Activated CD8-positive, alpha-beta memory T cell treated with anti-CD3 and anti-CD28 coated beads, Interleukin-2, amount 50 U/mL, for 24 hours (primary cell): Measurements from ENCODE around the gene SNPH.

Source experiments
- DNase-seq: peaks from one replicate; pipeline ENCODE4 v3.0.0-alpha.2; 2020; ENCODE audit errors: extremely low read depth

The SNPH gene

GRCh38 chr20:1323830-1324597 lies 57.9 kb downstream of the SNPH start:
- DNase-seq = no peak

- no peak for DNase-seq
Observed at GRCh38 chr20:1324598-1325172, 58.6 kb downstream of the SNPH start.

DNA sequence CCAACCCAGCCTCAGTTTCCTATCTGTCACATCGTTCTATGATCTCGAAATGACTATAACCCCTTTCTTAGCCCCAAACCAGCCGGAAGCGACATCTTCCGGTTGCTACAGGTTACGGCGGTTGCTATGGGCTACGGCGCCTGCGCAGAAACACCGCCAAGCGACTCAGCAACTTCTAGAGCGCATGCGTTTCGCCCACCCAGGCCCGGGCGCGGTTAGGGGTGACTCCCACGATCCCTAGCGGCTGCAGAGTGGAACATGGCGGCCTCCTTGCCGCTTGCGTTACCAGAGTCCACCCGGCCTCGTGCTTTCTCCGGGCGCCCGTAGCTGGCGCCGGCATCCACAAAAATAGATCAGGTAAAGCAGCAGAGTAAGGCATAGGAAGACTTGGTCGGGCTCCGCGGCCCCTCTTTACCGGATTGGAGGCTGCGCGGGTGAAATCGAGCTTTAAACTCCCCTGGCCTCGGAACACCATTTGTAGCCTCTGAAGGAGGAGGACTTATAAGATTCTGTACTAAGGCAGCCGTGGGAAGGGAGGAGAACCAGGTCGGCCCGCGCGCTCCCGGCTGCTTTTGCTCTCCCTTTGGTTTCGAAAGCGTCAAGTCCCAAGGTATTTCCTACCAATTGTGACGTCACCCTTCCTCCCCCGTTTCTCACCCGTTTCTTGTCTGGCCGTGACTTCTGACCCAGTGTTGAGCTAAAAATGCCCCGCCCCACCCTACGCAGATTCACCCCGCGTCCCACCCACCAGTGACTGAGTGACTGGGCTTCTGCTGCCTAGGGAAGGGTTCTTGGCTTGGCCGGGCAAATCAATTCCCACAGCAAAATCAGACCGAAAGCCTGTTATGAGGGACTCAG lies 59.3 kb downstream of the SNPH start:
- peak; percentile 99 for DNase-seq

DNA sequence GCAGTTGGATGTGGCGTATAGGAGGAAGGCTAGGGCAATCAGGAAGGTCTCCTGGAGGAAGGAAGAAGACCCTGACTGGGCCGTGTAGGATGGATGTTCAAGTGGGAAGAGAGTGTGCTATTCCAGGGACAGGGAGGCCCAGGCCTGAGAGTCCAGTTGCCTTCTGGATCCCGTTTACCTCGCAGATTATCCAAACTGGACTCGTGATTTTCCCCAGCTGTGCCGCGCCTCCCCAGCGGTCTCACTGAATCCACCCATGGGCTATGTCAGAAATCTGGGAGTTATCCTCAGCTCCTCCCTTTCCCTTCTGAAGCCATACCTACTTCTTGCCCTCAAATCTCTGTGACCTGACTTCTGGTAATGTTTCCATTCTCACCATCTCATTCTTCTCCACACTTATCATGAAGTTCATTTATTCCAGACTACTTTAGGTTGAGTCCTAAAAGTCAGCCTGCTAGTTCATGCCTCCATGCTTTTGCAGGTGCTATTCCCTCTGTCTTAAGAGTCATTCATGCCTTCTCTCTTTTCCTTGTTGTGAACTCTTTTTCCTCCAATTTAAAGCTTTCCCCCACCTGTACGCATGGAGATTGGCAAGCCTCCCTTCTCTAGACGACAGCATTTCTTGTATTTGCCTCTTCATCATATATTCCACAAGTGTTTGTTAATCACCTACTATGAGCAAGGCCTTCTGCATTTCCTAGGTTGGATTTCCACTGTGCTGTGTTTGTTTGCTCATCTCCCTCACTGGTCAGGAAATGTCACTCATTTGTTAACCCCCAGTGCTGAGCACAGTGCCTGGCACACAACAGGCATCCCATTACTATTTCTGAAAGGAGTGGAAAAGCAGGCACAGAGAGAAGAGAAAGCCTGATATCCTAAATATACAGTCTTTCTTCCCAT lies 60.2 kb downstream of the SNPH start:
- DNase-seq = no peak

DNA sequence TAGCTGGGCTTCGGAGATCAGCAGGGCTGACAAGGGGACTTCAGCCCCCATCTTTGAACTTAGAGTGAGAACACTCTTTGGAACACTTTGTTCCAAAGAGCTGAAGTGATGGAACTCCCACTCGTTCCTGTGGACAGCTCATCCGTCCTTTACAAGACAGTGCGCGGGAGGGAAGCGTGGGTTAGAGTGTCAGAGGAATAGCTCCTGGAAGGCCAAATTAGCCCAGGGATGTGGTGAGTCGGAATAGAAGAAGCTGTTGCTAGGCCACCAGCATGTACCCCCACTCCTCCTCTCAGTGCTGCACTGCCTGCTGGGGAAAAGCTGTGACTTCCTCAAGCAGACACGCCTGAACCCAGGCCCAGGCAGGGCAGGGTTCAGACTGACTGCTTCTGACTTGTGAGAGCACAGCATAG lies 61.2 kb downstream of the SNPH start:
- no peak for DNase-seq

DNA sequence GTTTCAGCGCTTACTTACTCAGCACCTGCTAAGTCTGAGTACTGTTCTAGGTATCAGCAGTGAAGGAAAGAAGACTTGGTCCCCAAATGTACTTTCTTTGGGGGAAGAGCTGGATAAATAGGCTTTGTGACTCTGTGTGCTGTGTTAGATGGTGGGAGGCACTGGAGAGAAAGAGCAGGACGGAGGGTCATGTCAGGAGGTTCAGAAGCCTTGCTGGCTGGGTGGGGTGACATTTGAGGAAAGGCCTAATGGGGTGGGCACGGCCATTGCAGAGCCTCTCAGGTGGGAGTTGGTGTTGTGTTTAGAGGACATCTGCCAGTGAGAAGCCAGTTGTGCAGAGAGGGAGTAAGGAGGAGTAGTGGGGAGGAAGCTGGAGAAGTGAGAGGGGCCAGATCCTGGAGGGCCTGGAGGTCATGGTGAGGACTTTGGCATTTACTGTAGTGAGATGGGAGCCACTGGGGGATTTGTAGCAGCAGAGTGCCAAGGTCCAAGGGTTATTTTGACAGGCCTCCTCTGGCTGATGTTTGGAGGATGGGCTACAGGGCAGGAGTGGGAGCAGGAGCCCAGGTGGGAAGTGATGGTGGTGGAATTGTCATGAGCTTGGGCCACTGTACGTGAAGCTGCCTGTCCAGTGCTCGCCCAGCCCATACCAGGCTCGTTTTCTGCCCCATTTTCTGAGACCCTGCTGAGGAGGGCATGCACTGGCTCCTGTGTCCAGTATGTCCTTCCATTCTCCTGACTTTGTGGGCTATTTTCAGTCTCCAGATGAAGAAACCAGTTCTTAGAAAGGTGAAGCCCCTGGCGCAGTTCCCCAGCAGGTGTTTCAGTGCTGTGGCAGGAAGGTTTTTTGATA lies 62.0 kb downstream of the SNPH start:
- DNase-seq = no peak

GRCh38 chr20:1328680-1329330 lies 62.7 kb downstream of the SNPH start, which contains the start of gene SDCBP2:
TSS of gene SDCBP2 (minus strand) at chr20:1329139. CDS start at chr20:1320416, 8,723 bp downstream.
- no peak for DNase-seq

DNA sequence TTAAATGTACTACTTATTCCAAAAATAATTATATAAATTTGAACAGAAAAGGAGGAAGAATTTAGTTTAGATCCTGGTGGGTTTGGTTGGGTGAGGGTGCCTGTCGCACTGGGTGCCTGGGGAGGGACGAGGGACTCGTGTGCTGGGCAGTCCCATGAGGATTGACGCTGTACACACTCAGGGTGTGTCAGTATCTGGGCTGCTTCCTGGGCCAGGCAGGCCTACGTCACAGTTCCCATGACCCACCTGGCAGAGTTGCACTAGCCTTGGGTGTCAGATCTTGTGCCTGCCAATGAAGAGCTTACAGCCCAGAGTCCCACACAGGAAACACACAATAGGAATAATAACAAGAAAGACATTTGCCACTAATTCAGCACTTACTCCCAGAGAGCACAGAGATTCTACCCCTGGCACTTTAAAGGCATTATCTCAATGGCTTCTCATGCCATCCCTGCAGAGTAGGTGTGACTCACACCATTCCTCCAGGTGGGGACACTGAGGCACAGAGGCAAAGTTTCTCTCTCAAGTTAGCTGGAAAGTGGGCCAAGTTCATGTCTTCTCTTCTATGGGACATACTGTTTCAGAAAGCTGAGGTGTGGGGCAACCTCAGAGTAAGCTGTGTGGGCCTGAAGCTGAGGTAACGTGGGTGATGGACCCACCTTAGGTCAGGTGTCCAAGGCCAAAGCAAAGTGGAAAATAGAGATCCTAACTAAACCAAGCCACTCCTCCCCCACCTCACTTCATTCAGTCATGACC lies 64.2 kb downstream of the SNPH start:
- no peak for DNase-seq

DNA sequence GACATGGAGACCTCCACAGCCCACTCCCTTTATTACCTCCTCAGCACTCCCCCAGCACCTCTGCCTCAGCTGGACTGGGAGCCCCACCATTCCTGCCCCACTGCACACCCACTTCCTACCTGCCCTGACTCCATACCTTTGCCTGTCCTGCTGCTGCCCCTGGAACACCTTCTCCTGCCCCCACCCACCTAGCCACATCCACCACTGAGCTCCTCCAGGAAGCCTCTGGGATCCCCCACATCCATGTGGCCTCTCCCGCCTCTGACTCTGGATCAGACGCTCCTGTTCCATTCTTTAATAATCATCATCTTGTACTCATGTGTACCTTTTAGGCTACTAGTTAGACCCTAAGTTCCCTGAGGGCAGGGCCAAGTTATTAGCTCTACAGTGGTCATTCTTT lies 65.0 kb downstream of the SNPH start:
- DNase-seq = no peak

GRCh38 chr20:1331801-1332453 lies 65.8 kb downstream of the SNPH start:
- no peak for DNase-seq

DNA sequence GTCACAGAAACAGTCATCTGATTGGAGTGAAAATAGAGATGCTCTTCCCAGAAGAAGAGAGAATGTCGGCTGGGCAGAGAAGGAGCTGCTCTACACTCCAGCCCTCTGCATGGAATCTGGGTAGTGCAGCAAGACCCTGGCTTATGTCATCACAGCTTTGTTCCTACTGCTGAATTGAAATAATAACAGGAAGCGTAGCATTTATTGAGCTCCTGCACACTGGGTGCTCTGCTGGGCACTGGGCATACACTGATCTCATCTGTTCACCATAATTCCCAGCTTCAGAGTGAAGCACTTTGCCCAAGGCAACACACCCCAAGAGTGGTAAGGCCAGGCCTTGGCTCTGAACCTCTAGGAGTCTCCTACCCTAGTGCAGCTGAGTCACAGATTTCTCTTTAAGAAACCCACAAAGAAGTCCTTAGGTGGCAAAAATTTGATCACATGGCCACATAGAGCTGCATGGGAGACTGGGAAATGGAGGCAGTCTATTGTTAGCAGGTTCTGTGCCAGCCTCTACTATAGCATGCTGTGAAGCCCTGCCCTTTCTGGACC lies 66.7 kb downstream of the SNPH start:
- no peak for DNase-seq

- DNase-seq = no peak
Observed at GRCh38 chr20:1333462-1334369, 67.6 kb downstream of the SNPH start.

GRCh38 chr20:1334370-1334731 lies 68.3 kb downstream of the SNPH start:
- DNase-seq = no peak

- DNase-seq = no peak
Observed at GRCh38 chr20:1334761-1335160, 68.7 kb downstream of the SNPH start.

GRCh38 chr20:1335961-1336698 lies 70.0 kb downstream of the SNPH start:
- DNase-seq = no peak

DNA sequence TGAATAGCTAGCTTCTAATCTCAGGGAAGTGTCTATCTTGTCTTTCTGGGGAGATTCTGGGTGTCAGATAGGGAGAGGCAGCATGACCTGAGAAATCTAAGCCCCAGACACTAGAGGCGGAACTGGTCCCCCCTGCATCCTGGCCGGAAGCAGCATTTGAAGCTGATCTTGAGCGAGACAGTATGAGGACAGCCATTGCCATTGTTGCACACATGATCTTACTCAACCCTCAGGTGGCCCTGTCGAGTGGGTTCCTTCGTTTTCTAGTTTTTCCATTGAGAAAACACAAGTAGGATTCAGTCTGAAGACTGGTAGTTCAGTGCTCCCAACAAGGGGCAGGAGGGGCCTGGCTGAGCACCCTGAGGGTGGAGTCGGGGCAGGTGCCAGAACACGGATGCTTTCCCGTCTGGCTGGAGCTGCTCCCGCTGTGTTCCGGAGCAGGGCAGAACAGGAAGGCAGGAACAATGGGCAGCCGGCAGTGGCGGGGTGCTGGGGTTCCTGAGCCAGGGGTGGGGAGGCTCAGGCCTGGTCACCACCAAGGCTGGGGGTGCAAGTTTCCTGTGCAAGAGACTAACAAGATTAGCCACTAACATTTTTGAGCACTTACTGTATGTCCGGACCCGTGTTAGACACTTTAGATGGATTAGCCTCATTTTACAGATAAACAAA lies 70.7 kb downstream of the SNPH start:
- no peak for DNase-seq
